Lower lobe of right lung (tissue), 2 donors: ENCODE measurements around the gene EEFSEC. TPM values are rescaled to one million over a fixed set of nuclear protein-coding genes. Genes with fewer than 3 reads are reported as not detected.

Experiments
- ATAC-seq, 2 donors: fragments of 200-7000 bp; cut with Tn5 transposase; one replicate each; pipeline ENCODE4 v1.9.1; 2020 to 2022; ENCODE audit warnings: mild to moderate bottlenecking in 2 of 2, moderate library complexity in 2 of 2
- DNase-seq: peaks from one replicate; pipeline ENCODE4 v3.0.0-alpha.2; 2020
- H3K27ac ChIP-seq: fragments of 200-600 bp; one replicate; pipeline ENCODE4 v1.8.0; 2022
- H3K27me3 ChIP-seq: fragments of 200-600 bp; one replicate; pipeline ENCODE4 v1.8.0; 2022; ENCODE audit warnings: low read depth
- H3K36me3 ChIP-seq: fragments of 200-600 bp; one replicate; pipeline ENCODE4 v1.8.0; 2022; ENCODE audit warnings: mild to moderate bottlenecking
- H3K4me1 ChIP-seq: fragments of 200-600 bp; one replicate; pipeline ENCODE4 v1.8.0; 2022
- H3K4me3 ChIP-seq: fragments of 200-600 bp; one replicate; pipeline ENCODE4 v1.8.0; 2022; ENCODE audit warnings: mild to moderate bottlenecking
- H3K9me3 ChIP-seq: fragments of 200-600 bp; one replicate; pipeline ENCODE4 v1.8.0; 2022
- CTCF ChIP-seq: fragments of 200-600 bp; IDR thresholded peaks from one replicate; pipeline ENCODE4 v1.8.0; 2022; ENCODE audit warnings: antibody characterized with exemption, mild to moderate bottlenecking
- intact Hi-C: fragments of 100-400 bp; cut with DNase I; formaldehyde crosslinking; loops from one replicate; pipeline ENCODE4 v1.11.0; 2022
- total RNA-seq: library from RNA; stranded (reverse); fragmentation: NEBNext Ultra II Directional; extraction: Animal tissue kit (Norgen Biotek cat#: 25700); gene quantifications from one replicate; pipeline ENCODE4 v1.2.1, GENCODE V29; 2021
- donor health status: DM: no; HTN: yes; CAD: no; lungs with severe emphysema.

EEFSEC gene
- total RNA-seq, 1 donor from 2014 or later, result 15.6 TPM

GRCh38 chr3:128221328-128221727 lies 68.0 kb downstream of the EEFSEC start:
- ATAC-seq, result no peak
- DNase-seq, result no peak
- intact Hi-C loops, result no loop called here
- TF ChIP-seq CTCF, result no peak
- Histone ChIP-seq H3K4me1 (no peaks in the 10 kb centered on the region), H3K27me3 (no peaks in the 10 kb centered on the region), H3K36me3 (no peaks in the 10 kb centered on the region), H3K4me3 (no peak overlapping the region), H3K27ac (no peak overlapping the region), H3K9me3 (peaks cover 15% of the 10 kb centered on the region)

GRCh38 chr3:128222796-128223385 lies 69.6 kb downstream of the EEFSEC start:
- intact Hi-C loops, result no loop called here
- Histone ChIP-seq H3K9me3 (peaks cover 15% of the 10 kb centered on the region), H3K4me1 (no peaks in the 10 kb centered on the region), H3K4me3 (no peak overlapping the region), H3K27ac (no peak overlapping the region), H3K36me3 (no peaks in the 10 kb centered on the region), H3K27me3 (no peaks in the 10 kb centered on the region)
- DNase-seq, result no peak
- no peak for ATAC-seq
- TF ChIP-seq CTCF, result no peak

- no peaks in the 10 kb centered on the region for H3K4me1 ChIP-seq
- H3K9me3 ChIP-seq, result peaks cover 15% of the 10 kb centered on the region
- intact Hi-C loops, result no loop called here
- no peaks in the 10 kb centered on the region for H3K27me3 ChIP-seq
- no peaks in the 10 kb centered on the region for H3K36me3 ChIP-seq
- ATAC-seq (no peak), DNase-seq (no peak)
- H3K4me3 ChIP-seq, result no peak overlapping the region
- no peak for TF ChIP-seq CTCF
- H3K27ac ChIP-seq, result no peak overlapping the region
Measured at GRCh38 chr3:128226186-128226725, 73.0 kb downstream of the EEFSEC start.

- ATAC-seq (peak; percentile 63 to 65), DNase-seq (no peak)
- intact Hi-C loops, result no loop called here
- no peak overlapping the region for H3K4me3 ChIP-seq
- peaks cover 15% of the 10 kb centered on the region for H3K9me3 ChIP-seq
- no peaks in the 10 kb centered on the region for H3K4me1 ChIP-seq
- H3K36me3 ChIP-seq, result no peaks in the 10 kb centered on the region
- peak; percentile 65 for TF ChIP-seq CTCF
- no peaks in the 10 kb centered on the region for H3K27me3 ChIP-seq
- no peak overlapping the region for H3K27ac ChIP-seq
Measured at GRCh38 chr3:128226795-128227395, 73.6 kb downstream of the EEFSEC start.

GRCh38 chr3:128227507-128227906 lies 74.2 kb downstream of the EEFSEC start:
- TF ChIP-seq CTCF, result no peak
- peaks cover 3% of the 10 kb centered on the region for H3K4me1 ChIP-seq
- H3K27ac ChIP-seq, result no peak overlapping the region
- H3K36me3 ChIP-seq, result no peaks in the 10 kb centered on the region
- peaks cover 12% of the 10 kb centered on the region for H3K9me3 ChIP-seq
- intact Hi-C loops, result no loop called here
- ATAC-seq (no peak), DNase-seq (no peak)
- H3K4me3 ChIP-seq, result no peak overlapping the region
- H3K27me3 ChIP-seq, result no peaks in the 10 kb centered on the region
